Brain microvascular endothelial cell (primary cell): ENCODE measurements around the gene RAB11FIP3.

Experiments
- DNase-seq: peaks from one replicate; pipeline ENCODE4 v3.0.0-alpha.2; 2020
- H3K27ac ChIP-seq: fragments of 250-450 bp; sonication (Bioruptor Pico); 2 replicates; pipeline ENCODE4 v1.5.1; 2020; ENCODE audit warnings: mild to moderate bottlenecking, moderate library complexity
- H3K27me3 ChIP-seq: fragments of 250-450 bp; sonication (Bioruptor Pico); replicated peaks from 2 replicates; pipeline ENCODE4 v1.5.1; 2020; ENCODE audit warnings: mild to moderate bottlenecking
- H3K36me3 ChIP-seq: fragments of 250-450 bp; sonication (Bioruptor Pico); replicated peaks from 2 replicates; pipeline ENCODE4 v1.5.1; 2020; ENCODE audit warnings: mild to moderate bottlenecking
- H3K4me3 ChIP-seq: 2 replicates; pipeline ENCODE4 v1.5.1; 2011; ENCODE audit warnings: low read depth, mild to moderate bottlenecking, control low read depth, low read length, moderate library complexity
- in situ Hi-C: cut with HindIII; loops from 2 replicates; pipeline ENCODE4 v1.10.0; 2017; ENCODE audit warnings: low sequenced_read_pairs, low pct_ligation_motif_present
- TF ChIP-seq, protein P1 (sequence below): IDR thresholded peaks from 2 replicates; pipeline ENCODE4 v1.5.1; 2011; ENCODE audit warnings: low read depth, mild to moderate bottlenecking, moderate library complexity, low read length, control low read depth, inconsistent platforms; ENCODE audit errors: missing control alignments

Gene RAB11FIP3

DNA sequence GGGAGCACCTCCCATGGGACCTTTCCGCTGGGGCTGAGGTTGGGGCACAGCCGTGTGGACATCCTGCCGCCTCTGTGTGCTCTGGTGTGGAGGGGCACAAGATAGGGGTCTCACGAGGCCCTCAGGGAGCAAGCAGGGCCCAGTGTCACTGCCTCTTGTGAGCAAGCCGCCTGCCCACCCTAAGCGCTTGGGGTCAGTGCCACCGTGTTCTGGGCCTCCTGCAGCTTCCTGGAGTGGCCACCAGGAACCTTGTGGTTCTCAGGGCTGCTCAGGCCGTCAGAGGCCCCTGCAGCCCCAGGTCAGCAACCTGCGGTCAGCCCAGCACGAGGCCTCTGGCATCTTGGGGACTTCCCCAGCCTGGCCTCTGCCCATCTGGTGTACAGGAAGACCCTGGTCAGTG is 88.5 kb downstream of the RAB11FIP3 start:
- H3K4me3 ChIP-seq = no peak overlapping the region
- peaks cover 7% of the 10 kb centered on the region for H3K36me3 ChIP-seq
- TF ChIP-seq, protein P1, sequence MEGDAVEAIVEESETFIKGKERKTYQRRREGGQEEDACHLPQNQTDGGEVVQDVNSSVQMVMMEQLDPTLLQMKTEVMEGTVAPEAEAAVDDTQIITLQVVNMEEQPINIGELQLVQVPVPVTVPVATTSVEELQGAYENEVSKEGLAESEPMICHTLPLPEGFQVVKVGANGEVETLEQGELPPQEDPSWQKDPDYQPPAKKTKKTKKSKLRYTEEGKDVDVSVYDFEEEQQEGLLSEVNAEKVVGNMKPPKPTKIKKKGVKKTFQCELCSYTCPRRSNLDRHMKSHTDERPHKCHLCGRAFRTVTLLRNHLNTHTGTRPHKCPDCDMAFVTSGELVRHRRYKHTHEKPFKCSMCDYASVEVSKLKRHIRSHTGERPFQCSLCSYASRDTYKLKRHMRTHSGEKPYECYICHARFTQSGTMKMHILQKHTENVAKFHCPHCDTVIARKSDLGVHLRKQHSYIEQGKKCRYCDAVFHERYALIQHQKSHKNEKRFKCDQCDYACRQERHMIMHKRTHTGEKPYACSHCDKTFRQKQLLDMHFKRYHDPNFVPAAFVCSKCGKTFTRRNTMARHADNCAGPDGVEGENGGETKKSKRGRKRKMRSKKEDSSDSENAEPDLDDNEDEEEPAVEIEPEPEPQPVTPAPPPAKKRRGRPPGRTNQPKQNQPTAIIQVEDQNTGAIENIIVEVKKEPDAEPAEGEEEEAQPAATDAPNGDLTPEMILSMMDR = no peak
- in situ Hi-C loops = no loop called here
- H3K27me3 ChIP-seq = no peaks in the 10 kb centered on the region
- DNase-seq = no peak
- H3K27ac ChIP-seq = no peak overlapping the region

DNA sequence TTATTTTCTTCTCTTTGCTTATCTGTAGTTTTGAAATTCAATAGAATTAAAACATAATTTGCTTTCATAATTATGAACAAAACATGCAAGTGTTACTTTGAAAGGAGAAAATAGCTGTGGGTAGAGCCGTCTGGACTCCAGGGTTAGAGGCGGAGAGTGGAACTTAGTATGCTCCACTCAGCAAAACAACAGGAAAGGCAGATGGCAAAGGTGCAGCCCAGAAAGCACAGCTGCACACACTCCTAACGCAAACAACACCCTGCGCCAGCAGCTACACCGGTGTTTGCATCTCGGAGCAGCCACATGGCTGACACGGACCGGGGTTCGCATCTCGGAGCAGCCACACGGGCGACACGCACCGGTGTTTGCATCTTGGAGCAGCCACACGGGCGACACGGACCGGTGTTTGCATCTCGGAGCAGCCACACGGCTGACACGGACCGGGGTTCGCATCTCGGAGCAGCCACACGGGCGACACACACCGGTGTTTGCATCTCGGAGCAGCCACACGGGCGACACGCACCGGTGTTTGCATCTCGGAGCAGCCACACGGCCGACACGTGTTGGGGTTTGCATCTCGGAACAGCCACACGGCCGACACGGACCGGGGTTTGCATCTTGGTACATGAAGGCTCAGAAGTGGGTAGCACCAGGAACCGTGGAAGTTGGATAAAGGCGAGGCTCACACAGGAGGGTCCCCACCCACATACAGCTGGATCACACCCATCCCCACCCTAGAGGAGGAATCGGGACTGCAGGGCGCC is 89.9 kb downstream of the RAB11FIP3 start:
- H3K4me3 ChIP-seq = no peak overlapping the region
- in situ Hi-C loops = no loop called here
- no peak for DNase-seq
- TF ChIP-seq, protein P1 = no peak
- H3K36me3 ChIP-seq = peaks cover 13% of the 10 kb centered on the region
- H3K27me3 ChIP-seq = no peaks in the 10 kb centered on the region
- H3K27ac ChIP-seq = no peak overlapping the region

DNA sequence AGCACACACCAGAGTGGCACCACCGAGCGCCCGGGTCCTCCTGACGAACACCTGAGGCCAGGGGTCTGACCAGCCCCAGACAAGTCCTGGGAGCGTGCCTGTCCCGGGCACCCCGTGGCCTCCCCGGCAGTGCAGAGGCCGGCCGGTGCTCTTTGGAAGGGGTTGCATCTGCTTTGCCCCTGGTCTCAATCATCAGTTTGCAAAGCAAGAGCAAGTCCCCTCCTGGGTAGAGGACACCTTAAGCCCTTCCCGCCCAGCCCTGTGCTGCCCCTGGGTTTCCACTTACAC is 90.4 kb downstream of the RAB11FIP3 start:
- Histone ChIP-seq H3K4me3 (no peak overlapping the region), H3K36me3 (peaks cover 17% of the 10 kb centered on the region), H3K27ac (no peak overlapping the region), H3K27me3 (no peaks in the 10 kb centered on the region)
- TF ChIP-seq, protein P1 = no peak
- in situ Hi-C loops = no loop called here
- DNase-seq = no peak

DNA sequence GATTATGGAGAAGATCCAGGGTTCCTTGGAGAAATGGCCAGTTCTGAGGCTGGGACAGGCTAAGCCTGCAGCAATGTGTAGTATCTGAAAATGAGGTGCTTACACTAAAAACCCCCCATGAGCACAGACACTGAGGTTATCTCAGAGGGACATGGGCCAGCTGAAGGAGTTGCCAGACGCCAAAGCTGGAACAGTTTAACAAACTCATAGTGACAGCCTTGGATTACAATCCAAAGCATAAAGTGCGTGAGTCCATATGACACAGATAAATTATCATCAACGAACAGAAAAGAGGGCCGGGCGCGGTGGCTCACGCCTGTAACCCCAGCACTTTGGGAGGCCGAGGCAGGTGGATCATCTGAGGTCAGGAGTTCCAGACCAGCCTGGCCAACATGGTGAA is 90.9 kb downstream of the RAB11FIP3 start:
- DNase-seq = no peak
- no peak overlapping the region for H3K4me3 ChIP-seq
- H3K27ac ChIP-seq = no peak overlapping the region
- peaks cover 19% of the 10 kb centered on the region for H3K36me3 ChIP-seq
- in situ Hi-C loops = no loop called here
- H3K27me3 ChIP-seq = no peaks in the 10 kb centered on the region
- TF ChIP-seq, protein P1 = no peak

DNA sequence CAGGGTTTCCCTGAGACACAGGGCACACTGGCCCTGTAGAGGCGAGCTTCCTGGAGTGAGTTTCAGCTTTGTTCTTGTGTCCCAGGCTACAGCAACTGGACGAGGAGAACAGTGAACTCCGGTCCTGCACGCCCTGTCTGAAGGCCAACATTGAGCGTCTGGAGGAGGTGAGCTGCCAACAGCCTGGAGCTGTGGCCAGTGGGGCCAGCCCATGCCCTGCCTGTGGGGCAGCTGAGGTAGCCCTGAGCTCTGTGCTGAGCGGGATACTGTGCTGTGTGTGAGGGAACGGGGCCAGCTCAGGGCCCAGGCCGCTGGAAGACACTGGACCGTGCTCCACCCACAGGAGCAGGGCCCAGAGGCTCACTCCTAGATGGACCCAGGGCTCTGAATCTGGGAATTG is 93.4 kb downstream of the RAB11FIP3 start:
- TF ChIP-seq, protein P1 = no peak
- DNase-seq = no peak
- in situ Hi-C loops = no loop called here
- Histone ChIP-seq H3K27me3 (no peaks in the 10 kb centered on the region), H3K4me3 (no peak overlapping the region), H3K36me3 (peaks cover 19% of the 10 kb centered on the region), H3K27ac (no peak overlapping the region)

DNA sequence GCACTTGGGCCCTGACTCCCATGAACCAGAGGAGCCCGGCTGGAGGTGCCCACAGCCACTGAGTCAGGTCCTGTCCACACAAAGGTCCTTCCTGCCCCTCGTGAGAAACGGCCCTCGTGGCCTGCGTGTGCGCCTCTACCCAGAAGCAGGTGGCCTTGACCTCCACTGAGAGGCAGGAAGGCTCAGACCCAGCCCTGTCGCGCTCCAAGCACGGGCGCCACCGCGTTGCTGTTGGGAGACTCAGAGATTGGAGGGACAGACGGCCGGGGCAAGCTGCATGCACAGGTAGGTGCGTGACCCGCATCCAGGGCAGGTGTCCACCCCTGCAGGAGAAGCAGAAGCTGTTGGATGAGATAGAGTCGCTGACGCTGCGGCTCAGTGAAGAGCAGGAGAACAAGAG is 94.0 kb downstream of the RAB11FIP3 start:
- no peaks in the 10 kb centered on the region for H3K27me3 ChIP-seq
- H3K36me3 ChIP-seq = peaks cover 19% of the 10 kb centered on the region
- H3K4me3 ChIP-seq = no peak overlapping the region
- no peak overlapping the region for H3K27ac ChIP-seq
- TF ChIP-seq, protein P1 = no peak
- no peak for DNase-seq
- in situ Hi-C loops = no loop called here
